H1 (cell line): ENCODE results near the gene IGFALS.

Source experiments
- ATF2 ChIP-seq: IDR thresholded peaks from 2 replicates; pipeline ENCODE4 v1.6.1; 2012; ENCODE audit warnings: low read length, inconsistent platforms
- CHD2 ChIP-seq: IDR thresholded peaks from 2 replicates; pipeline ENCODE4 v1.6.1; 2012; ENCODE audit warnings: low read length, improper control_type of control experiment
- CTBP2 ChIP-seq: IDR thresholded peaks from 2 replicates; pipeline ENCODE4 v1.7.0; 2011; ENCODE audit warnings: borderline replicate concordance, mild to moderate bottlenecking, moderate library complexity, mixed read lengths, low read length; ENCODE audit not compliant: insufficient read depth, insufficient read length
- CTCF ChIP-seq, 3 experiments: IDR thresholded peaks; 1 replicate in 2 of 3; 2 replicates in 1 of 3; pipeline versions ENCODE4 v1.5.1 to v1.6.1; 2011; ENCODE audit warnings: low read length in 3 of 3, mild to moderate bottlenecking in 3 of 3, inconsistent platforms in 2 of 3, low read depth in 1 of 3, moderate library complexity in 1 of 3; ENCODE audit not compliant: insufficient read depth in 1 of 3; ENCODE audit errors: control extremely low read depth in 1 of 3
- EP300 ChIP-seq, 2 experiments: IDR thresholded peaks; 1 replicate in 1 of 2; 2 replicates in 1 of 2; pipeline ENCODE4 v1.6.1; 2011 to 2012; ENCODE audit warnings: low read depth in 2 of 2, low read length in 2 of 2, mild to moderate bottlenecking in 2 of 2, borderline replicate concordance in 1 of 2, inconsistent platforms in 1 of 2, moderate library complexity in 1 of 2
- EZH2 ChIP-seq: fragments of 200-600 bp; sonication (generic); IDR thresholded peaks from 2 replicates; pipeline ENCODE4 v1.7.1; 2012; ENCODE audit warnings: low read depth, mild to moderate bottlenecking, moderate library complexity, low read length, inconsistent platforms; ENCODE audit not compliant: severe bottlenecking
- MAFK ChIP-seq: IDR thresholded peaks from 2 replicates; pipeline ENCODE4 v1.6.1; 2012; ENCODE audit warnings: low read depth, mild to moderate bottlenecking, improper control_type of control experiment, low read length
- MAX ChIP-seq: IDR thresholded peaks from 2 replicates; pipeline ENCODE4 v1.6.1; 2012; ENCODE audit warnings: inconsistent platforms
- POLR2A ChIP-seq, 2 experiments: IDR thresholded peaks; 1 replicate in 1 of 2; 2 replicates in 1 of 2; pipeline ENCODE4 v1.6.1; 2011; ENCODE audit warnings: low read depth in 2 of 2, low read length in 2 of 2, mild to moderate bottlenecking in 2 of 2; ENCODE audit errors: control extremely low read depth in 1 of 2
- RAD21 ChIP-seq, 2 experiments: IDR thresholded peaks in 1 of 2; conservative IDR thresholded peaks in 1 of 2; 2 replicates each; pipeline ENCODE4 v1.6.1; 2011; ENCODE audit warnings: low read depth in 2 of 2, low read length in 2 of 2, improper control_type of control experiment in 1 of 2, inconsistent platforms in 1 of 2, mild to moderate bottlenecking in 1 of 2, moderate library complexity in 1 of 2
- TEAD4 ChIP-seq: IDR thresholded peaks from 2 replicates; pipeline ENCODE4 v1.6.1; 2012; ENCODE audit warnings: low read depth, low read length, inconsistent platforms, mixed read lengths
- ZNF274 ChIP-seq: IDR thresholded peaks from 2 replicates; pipeline ENCODE4 v1.7.0; 2012; ENCODE audit warnings: low read length, borderline replicate concordance; ENCODE audit errors: extremely low read depth
- TF ChIP-seq, protein P1 (sequence below): IDR thresholded peaks from 2 replicates; pipeline ENCODE4 v1.6.1; 2011; ENCODE audit warnings: low read length, improper control_type of control experiment

- TF ChIP-seq CTCF (IDR thresholded peaks at IDR 0.05; ENCODE audit: control extremely low read depth in 1 of 3, insufficient read depth in 1 of 3, low read depth in 1 of 3, low read length in 3 of 3) = no peak
- TF ChIP-seq, protein P1, sequence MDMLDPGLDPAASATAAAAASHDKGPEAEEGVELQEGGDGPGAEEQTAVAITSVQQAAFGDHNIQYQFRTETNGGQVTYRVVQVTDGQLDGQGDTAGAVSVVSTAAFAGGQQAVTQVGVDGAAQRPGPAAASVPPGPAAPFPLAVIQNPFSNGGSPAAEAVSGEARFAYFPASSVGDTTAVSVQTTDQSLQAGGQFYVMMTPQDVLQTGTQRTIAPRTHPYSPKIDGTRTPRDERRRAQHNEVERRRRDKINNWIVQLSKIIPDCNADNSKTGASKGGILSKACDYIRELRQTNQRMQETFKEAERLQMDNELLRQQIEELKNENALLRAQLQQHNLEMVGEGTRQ = peak; percentile 99
- TF ChIP-seq CTBP2 = no peak
- TF ChIP-seq CHD2 = peak; percentile 45
- peak; percentile 96 for TF ChIP-seq MAX
- TF ChIP-seq MAFK = no peak
- peak in 1 of 2 experiments; percentile 73; a peak in 1 of 3 replicates for TF ChIP-seq POLR2A (IDR thresholded peaks at IDR 0.05; ENCODE audit: control extremely low read depth in 1 of 2, low read depth in 2 of 2, low read length in 2 of 2)
- no peak for TF ChIP-seq ATF2
- no peak for TF ChIP-seq ZNF274
- TF ChIP-seq EZH2 = no peak
- peak; percentile 37; the same call in 1 of the 2 replicates for TF ChIP-seq TEAD4
- peak; percentile 19 to 43; a peak in 1 of 3 replicates for TF ChIP-seq EP300 (IDR thresholded peaks at IDR 0.05; ENCODE audit: borderline replicate concordance in 1 of 2, low read depth in 2 of 2, low read length in 2 of 2)
- TF ChIP-seq RAD21 (IDR thresholded peaks at IDR 0.05 in 1 of 2, conservative IDR thresholded peaks at IDR 0.05 in 1 of 2; ENCODE audit: low read depth in 2 of 2, low read length in 2 of 2) = no peak
These were observed 33.4 kb upstream of the IGFALS start, which contains the start of the genes FAHD1 and HAGH for GRCh38 chr16:1826691-1827573.
